G401 (cell line): ENCODE results near the gene SH3D19. TPM values are rescaled to one million over a fixed set of nuclear protein-coding genes. Genes with fewer than 3 reads are reported as not detected.

ENCODE experiments used
- DNase-seq: peaks from one replicate; pipeline ENCODE4 v3.0.0-alpha.2; 2015; ENCODE audit warnings: low spot score
- in situ Hi-C: cut with HindIII; loops from 2 replicates; pipeline ENCODE4 v1.10.0; 2016; ENCODE audit warnings: low sequenced_read_pairs, mixed read lengths
- total RNA-seq: library from RNA; depleted of rRNA; stranded (reverse); fragments of >200 nt; shearing (Covaris generic); gene quantifications from 2 replicates; pipeline ENCODE4 v1.2.3, GENCODE V29; 2014

The SH3D19 gene
- total RNA-seq, 1 experiment from 2014 or later, result 23.3 TPM

DNA sequence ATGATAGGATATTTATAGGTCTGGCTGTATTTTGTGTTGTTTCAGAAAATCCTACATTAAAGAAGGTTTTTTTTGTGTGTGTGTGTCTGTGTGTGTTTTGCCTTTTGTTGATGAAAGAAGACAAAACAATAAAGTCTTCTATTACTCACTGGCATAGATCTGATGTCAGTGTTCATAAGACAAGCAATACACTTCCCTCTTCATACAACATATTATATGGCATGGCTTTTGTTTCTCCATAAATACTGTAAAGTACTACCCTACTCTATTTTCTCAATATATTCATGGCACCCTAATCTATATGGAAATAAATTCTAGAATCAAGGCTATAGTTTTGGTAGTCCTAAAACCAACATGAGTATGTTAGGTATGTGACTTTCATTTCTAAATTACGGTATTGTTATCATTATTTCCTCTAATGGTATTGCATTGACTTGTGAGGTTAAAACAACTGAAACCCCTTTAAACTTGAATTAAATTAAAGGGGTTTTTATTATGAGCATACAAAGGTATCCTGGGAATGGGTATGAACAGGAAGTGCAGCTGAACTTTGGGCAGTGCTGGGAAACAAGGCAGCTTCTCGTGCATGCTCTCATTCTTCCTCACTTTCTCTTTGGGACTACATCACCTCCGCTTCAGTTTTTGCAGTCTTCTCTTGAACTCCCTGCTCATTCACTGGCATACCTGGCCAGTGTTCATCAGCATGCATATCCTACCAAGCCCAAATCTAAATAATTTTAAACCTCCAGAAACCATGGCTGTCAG, 119.0 kb downstream of the SH3D19 start:
- in situ Hi-C loops, result no loop called here
- DNase-seq, result no peak

DNA sequence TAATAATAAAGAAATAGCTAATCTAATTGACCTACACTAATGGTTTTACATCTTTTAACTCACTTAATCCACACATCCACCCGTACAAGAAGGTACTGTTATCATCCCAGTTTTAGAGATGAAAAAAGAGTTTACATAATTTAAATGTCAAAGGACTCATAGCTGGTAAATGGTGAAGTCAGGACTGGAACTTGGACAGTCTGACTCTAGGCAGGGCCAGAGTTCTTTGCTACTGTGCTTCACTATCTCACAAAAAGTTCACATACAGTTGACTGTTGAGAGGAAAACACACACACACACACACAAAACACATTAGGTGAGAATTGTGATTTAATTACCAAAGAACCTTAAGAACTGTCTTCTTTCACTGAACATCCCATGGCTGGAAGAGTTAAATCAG, 119.7 kb downstream of the SH3D19 start:
- in situ Hi-C loops, result no loop called here

GRCh38 chr4:151204925-151205524, 120.4 kb downstream of the SH3D19 start:
- in situ Hi-C loops, result no loop called here
- no peak for DNase-seq

More for the DNA sequence above, 119.7 kb downstream of the SH3D19 start:
- DNase-seq, result no peak

DNA sequence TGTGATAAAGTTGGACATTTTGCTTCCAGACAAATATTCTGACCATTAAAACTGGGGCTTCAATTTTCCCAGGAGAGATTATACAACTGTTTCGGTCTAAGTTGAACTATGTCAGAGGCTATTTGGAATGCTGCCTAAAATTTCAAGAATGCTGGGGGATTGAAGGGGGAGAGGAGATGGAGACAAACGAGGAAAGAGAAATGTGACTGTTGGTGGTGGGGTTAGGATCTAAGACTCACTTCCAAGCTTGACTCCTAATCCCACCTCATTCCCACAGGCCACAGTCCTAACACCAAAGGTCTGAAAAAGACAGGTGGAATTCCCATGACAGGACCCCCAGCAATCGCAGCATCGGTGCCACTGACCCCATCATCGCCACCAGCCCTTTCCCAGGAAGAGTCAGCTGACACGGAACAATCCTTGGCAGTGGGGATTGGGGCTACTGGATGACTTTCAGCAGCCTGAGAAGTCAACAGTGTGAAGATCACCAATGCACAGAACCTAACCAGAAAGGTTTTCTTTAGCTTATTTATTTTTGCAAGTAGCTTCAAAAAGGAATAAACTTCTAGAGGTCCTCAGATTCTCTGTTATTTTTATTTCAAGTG, 122.5 kb downstream of the SH3D19 start:
- DNase-seq, result no peak
- in situ Hi-C loops, result no loop called here

DNA sequence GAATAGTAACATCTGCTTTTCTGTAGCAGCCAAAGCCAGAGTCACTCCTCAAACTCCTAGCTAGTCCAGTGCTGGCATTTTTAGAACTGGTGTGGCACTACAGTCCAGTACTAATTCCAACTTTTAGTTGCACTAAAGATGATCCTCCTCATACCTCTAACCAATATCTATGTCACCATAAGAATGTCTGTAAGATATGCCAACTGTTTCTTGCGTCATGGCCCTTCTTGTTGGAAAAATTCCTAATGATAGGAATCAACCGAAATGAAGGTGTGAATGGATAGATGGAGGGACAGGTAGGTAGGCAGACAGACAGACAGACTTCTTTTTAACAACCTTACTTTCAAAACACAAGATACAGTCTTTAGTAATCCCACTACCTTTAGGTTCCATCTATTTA, 123.0 kb downstream of the SH3D19 start:
- no peak for DNase-seq
- in situ Hi-C loops, result no loop called here

- peak; percentile 24 for DNase-seq
- in situ Hi-C loops, result no loop called here
These were observed 125.8 kb downstream of the SH3D19 start for GRCh38 chr4:151199319-151200190.

GRCh38 chr4:151198748-151199147, 126.7 kb downstream of the SH3D19 start:
- no peak for DNase-seq
- in situ Hi-C loops, result no loop called here

DNA sequence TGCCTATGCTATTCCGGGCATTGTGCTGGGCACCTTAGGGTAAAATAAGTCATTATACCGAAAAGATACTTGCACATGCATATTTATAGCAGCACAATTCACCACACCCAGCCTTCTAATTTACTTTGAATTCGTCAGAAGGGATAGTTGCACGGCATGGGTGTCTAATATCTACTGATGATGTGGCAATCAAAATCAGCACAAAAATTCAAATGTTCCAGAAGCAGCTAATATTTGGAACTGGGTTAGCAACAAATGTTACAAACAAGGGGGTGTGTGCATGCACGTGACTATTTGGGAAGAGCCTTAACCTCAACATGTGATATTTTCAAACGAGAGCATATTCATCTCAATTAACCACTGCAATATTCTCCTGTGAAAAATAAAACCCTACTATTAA, 128.2 kb downstream of the SH3D19 start:
- in situ Hi-C loops, result no loop called here
- no peak for DNase-seq

GRCh38 chr4:151195801-151196200, 129.6 kb downstream of the SH3D19 start:
- DNase-seq, result peak; percentile 31
- in situ Hi-C loops, result no loop called here

DNA sequence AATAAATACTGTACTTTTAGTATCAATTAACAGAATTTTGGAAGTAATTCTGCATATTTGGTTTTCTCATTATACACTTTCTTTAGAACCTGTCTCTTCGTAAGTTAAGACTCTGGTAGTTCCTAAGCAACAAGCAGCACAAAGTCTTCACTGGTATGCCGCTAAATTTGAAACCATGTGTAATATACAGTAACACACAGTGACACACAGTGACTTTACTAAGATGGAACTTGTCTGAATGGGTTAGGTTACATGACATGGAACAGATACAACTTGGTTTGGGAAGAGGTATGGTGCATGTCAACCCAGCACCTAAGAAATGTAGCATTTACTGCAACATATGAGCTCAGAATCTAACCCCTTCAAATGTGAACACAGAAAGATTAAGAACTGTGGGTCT, 132.0 kb downstream of the SH3D19 start:
- in situ Hi-C loops, result no loop called here
- no peak for DNase-seq

DNA sequence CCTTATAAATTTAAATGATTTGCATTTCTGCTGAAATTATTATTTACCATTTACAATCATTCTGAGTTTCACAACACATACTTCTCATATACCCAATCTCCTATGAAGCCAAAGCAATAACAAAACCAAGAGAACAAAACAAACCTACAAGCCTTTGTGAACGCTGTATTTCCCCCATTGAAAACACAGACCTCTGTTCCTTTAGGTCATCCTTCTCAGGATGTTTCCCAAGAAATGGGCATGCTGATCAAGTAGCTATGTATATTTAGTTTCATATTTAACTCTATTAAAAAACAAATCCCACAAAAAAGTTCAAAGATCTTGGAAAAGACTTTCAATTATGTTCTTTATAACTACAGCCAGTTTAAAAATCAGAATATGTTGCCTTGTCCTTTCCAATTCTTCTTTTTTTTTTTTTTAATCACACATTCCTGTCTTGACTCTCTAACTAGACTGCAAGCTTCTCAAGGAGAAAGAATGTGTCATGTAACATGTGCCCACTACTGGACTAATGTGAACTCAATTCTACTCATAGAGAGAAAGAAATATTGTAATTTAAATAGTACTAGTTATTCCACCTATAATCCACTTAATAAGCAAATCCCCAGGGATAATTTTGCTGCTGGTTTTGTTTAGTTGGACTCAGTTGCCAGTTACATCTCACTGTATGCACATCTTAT, 132.7 kb downstream of the SH3D19 start:
- no peak for DNase-seq
- in situ Hi-C loops, result no loop called here

GRCh38 chr4:151184523-151185458, 140.6 kb downstream of the SH3D19 start:
- no peak for DNase-seq
- in situ Hi-C loops, result no loop called here

GRCh38 chr4:151182455-151182996, 142.9 kb downstream of the SH3D19 start:
- in situ Hi-C loops, result no loop called here
- DNase-seq, result no peak

- DNase-seq, result no peak
- in situ Hi-C loops, result no loop called here
These were observed 148.7 kb downstream of the SH3D19 start for GRCh38 chr4:151176685-151177084.

- in situ Hi-C loops, result no loop called here
- DNase-seq, result no peak
These were observed 149.4 kb downstream of the SH3D19 start for GRCh38 chr4:151175754-151176631.

DNA sequence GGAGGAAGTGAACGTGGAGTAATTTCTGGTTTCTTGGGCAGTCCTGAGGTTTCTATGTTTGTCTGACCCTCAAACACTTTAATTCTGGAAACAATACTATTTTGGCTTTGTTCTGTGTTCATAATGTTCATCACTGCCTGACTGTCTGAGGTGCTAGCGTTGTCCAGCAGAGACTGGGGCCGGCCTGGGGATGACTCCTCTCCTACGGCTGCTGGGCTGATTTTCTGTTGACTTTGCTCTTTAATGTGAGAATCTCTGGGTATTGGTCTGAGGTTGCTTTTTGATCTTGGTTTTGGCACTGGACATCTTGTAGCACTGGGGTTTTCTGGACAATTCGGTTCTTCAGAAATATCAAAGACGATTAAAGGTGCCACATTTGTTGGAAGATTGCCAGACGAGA, 150.2 kb downstream of the SH3D19 start:
- in situ Hi-C loops, result no loop called here
- DNase-seq, result no peak

DNA sequence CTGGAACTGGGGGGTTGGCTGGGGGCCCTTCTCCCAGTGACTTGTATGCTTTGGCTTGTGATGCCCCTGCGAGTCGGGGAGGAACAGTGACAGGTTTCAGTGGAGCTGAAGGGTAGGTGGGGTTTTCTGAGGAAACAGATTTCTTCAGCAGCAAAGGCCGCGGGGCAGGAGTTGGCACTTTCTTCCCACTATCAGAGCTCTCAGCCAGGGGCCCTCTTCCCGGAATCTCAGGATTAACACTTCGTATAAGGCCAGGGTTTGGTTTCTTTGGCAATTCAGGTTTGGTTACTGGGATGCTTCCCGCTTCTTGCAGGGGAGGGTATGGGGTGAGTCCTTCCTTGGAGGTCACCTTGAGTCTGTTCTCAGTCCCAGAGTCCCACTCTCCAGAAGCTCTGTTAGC, 150.6 kb downstream of the SH3D19 start:
- in situ Hi-C loops, result no loop called here
- DNase-seq, result no peak
